Caco-2 (cell line): ENCODE measurements around the gene MACROD2. TPM values are rescaled to one million over a fixed set of nuclear protein-coding genes. Genes with fewer than 3 reads are reported as not detected.

ENCODE experiments used
- BruUV-seq: library from RNA; stranded (reverse); fragments of 400-500 nt; replicated peaks from 2 replicates; lab custom pipeline; 2021; lab: Mats Ljungman, UMichigan
- CTCF ChIA-PET: fragments of 300-600 bp; sonication (Branson Sonifier 250); formaldehyde crosslinking; loops from one replicate; lab custom pipeline; 2022; ENCODE audit warnings: antibody characterized with exemption; lab: Charles Lee
- POLR2A ChIA-PET: fragments of 300-600 bp; sonication (Branson Sonifier 250); formaldehyde crosslinking; loops from one replicate; lab custom pipeline; 2022; ENCODE audit warnings: antibody characterized with exemption; lab: Charles Lee
- DNase-seq, 2 experiments: peaks; one replicate each; pipeline versions ENCODE4 v3.0.0 to v3.0.0-alpha.2; 2020 to 2022
- H3K27me3 ChIP-seq: replicated peaks from 2 replicates; pipeline ENCODE4 v1.6.0; 2011; ENCODE audit warnings: low read length; ENCODE audit not compliant: control insufficient read depth, insufficient read depth
- H3K36me3 ChIP-seq: 2 replicates; pipeline ENCODE4 v1.5.1; 2011; ENCODE audit warnings: low read length; ENCODE audit not compliant: control insufficient read depth, insufficient read depth
- H3K4me1 ChIP-seq: fragments of 250-450 bp; sonication (Bioruptor Pico); 2 replicates; pipeline ENCODE4 v1.5.1; 2020; ENCODE audit warnings: mild to moderate bottlenecking
- H3K4me3 ChIP-seq: 2 replicates; pipeline ENCODE4 v1.5.1; 2011; ENCODE audit warnings: low read depth, mild to moderate bottlenecking, control low read depth, low read length
- H3K9me3 ChIP-seq: fragments of 250-450 bp; sonication (Bioruptor Pico); 2 replicates; pipeline ENCODE4 v1.5.1; 2020; ENCODE audit warnings: mild to moderate bottlenecking, moderate library complexity
- H3K27ac Mint-ChIP-seq: one replicate; pipeline ENCODE4 v1.8.0; 2022; ENCODE audit warnings: mixed read lengths; ENCODE audit not compliant: unreplicated experiment
- H3K27me3 Mint-ChIP-seq: one replicate; pipeline ENCODE4 v1.8.0; 2022; ENCODE audit warnings: mixed read lengths; ENCODE audit not compliant: insufficient read depth, unreplicated experiment
- H3K36me3 Mint-ChIP-seq: one replicate; pipeline ENCODE4 v1.8.0; 2022; ENCODE audit warnings: mild to moderate bottlenecking, mixed read lengths; ENCODE audit not compliant: insufficient read depth, unreplicated experiment
- H3K4me1 Mint-ChIP-seq: one replicate; pipeline ENCODE4 v1.8.0; 2022; ENCODE audit warnings: low read depth, mixed read lengths; ENCODE audit not compliant: unreplicated experiment
- H3K4me3 Mint-ChIP-seq: one replicate; pipeline ENCODE4 v1.8.0; 2022; ENCODE audit warnings: mild to moderate bottlenecking, moderate library complexity, mixed read lengths; ENCODE audit not compliant: unreplicated experiment
- H3K9me3 Mint-ChIP-seq: one replicate; pipeline ENCODE4 v1.8.0; 2022; ENCODE audit warnings: mixed read lengths; ENCODE audit not compliant: unreplicated experiment
- intact Hi-C: fragments of 100-400 bp; cut with micrococcal nuclease; formaldehyde crosslinking; loops from one replicate; pipeline ENCODE4 v1.10.0; 2022; ENCODE audit not compliant: unreplicated experiment
- total RNA-seq: library from RNA; stranded (reverse); gene quantifications from 2 replicates; pipeline ENCODE4 v1.2.3, GENCODE V29; 2022
- TF ChIP-seq, protein P1 (sequence below), 2 experiments: fragments of 200-600 bp in 1 of 2; IDR thresholded peaks; 1 replicate in 1 of 2; 2 replicates in 1 of 2; pipeline versions ENCODE4 v1.5.1 to v1.8.0; 2011 to 2022; ENCODE audit warnings: antibody characterized with exemption in 1 of 2, control low read depth in 1 of 2, inconsistent platforms in 1 of 2, low read depth in 1 of 2, low read length in 1 of 2, mild to moderate bottlenecking in 1 of 2, moderate library complexity in 1 of 2; ENCODE audit not compliant: insufficient read depth in 1 of 2, severe bottlenecking in 1 of 2, unreplicated experiment in 1 of 2

MACROD2 gene
- total RNA-seq, 1 experiment from 2014 or later, result 6.4 TPM

DNA sequence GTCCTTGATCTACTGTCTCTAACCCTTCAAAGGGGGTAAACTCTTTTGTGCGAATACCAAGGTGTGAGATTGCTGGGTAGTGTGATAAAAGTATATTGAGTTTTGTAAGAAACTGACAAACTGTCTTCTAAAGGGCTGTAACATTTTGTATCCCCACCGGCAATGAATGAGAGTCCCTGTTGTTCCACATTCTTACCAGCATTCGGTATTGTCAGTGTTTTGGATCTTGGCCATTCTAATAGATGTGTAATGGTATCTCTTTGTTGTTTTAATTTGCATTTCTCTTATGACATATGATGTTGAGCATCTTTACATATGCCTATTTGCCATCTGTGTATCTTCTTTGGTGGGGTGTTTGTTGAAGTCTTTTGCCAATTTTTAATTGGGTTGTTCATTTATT is 1487.2 kb downstream of the MACROD2 start:
- peaks cover 21% of the 10 kb centered on the region for H3K4me1 Mint-ChIP-seq
- Histone ChIP-seq H3K27me3 (no peaks in the 10 kb centered on the region), H3K36me3 (no peaks in the 10 kb centered on the region), H3K9me3 (0 out of 2 replicates have a peak, but pooled peaks cover 14% of the 10 kb centered on the region), H3K4me1 (peaks cover 31% of the 10 kb centered on the region), H3K4me3 (no peak overlapping the region)
- peaks cover 6% of the 10 kb centered on the region for H3K36me3 Mint-ChIP-seq
- BruUV-seq, result no TSS peak
- CTCF ChIA-PET, result no interaction called here
- intact Hi-C loops, result no loop called here
- H3K27ac Mint-ChIP-seq, result no peak overlapping the region
- TF ChIP-seq, protein P1, sequence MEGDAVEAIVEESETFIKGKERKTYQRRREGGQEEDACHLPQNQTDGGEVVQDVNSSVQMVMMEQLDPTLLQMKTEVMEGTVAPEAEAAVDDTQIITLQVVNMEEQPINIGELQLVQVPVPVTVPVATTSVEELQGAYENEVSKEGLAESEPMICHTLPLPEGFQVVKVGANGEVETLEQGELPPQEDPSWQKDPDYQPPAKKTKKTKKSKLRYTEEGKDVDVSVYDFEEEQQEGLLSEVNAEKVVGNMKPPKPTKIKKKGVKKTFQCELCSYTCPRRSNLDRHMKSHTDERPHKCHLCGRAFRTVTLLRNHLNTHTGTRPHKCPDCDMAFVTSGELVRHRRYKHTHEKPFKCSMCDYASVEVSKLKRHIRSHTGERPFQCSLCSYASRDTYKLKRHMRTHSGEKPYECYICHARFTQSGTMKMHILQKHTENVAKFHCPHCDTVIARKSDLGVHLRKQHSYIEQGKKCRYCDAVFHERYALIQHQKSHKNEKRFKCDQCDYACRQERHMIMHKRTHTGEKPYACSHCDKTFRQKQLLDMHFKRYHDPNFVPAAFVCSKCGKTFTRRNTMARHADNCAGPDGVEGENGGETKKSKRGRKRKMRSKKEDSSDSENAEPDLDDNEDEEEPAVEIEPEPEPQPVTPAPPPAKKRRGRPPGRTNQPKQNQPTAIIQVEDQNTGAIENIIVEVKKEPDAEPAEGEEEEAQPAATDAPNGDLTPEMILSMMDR (IDR thresholded peaks at IDR 0.05; ENCODE audit: insufficient read depth in 1 of 2, low read depth in 1 of 2, low read length in 1 of 2, severe bottlenecking in 1 of 2, unreplicated experiment in 1 of 2), result no peak
- H3K4me3 Mint-ChIP-seq, result no peak overlapping the region
- H3K9me3 Mint-ChIP-seq, result peaks cover 38% of the 10 kb centered on the region
- DNase-seq, result no peak
- H3K27me3 Mint-ChIP-seq, result no peaks in the 10 kb centered on the region
- POLR2A ChIA-PET, result no interaction called here

DNA sequence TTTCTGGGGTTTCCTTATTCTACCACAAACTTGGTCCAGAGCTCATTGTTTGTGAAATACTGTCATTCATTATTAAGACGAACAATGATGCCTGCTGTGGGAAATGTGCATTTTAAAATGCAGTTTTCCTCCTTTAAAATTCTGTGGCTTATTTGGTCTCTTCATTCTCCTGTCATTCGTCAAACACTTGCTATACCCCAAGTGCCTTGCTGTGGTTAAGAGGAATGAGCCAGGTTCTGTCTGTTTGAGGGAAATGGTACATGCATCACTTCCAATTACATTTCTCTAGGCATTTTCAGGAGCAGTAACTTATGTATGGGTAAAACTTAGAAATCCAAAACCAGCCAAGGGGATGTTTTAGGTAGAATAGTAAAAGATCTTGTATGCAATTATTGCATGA is 1490.2 kb downstream of the MACROD2 start:
- ChIA-PET POLR2A (no interaction called here), CTCF (no interaction called here)
- peak overlapping the region; percentile 90 for H3K27ac Mint-ChIP-seq
- no peak overlapping the region for H3K4me3 Mint-ChIP-seq
- DNase-seq, result no peak
- Histone ChIP-seq H3K4me1 (peaks cover 52% of the 10 kb centered on the region), H3K36me3 (no peaks in the 10 kb centered on the region), H3K9me3 (0 out of 2 replicates have a peak, but pooled peaks cover 14% of the 10 kb centered on the region), H3K27me3 (no peaks in the 10 kb centered on the region), H3K4me3 (no peak overlapping the region)
- BruUV-seq, result no TSS peak
- TF ChIP-seq, protein P1 (IDR thresholded peaks at IDR 0.05; ENCODE audit: insufficient read depth in 1 of 2, low read depth in 1 of 2, low read length in 1 of 2, severe bottlenecking in 1 of 2, unreplicated experiment in 1 of 2), result no peak
- intact Hi-C loops, result no loop called here
- no peaks in the 10 kb centered on the region for H3K27me3 Mint-ChIP-seq
- H3K4me1 Mint-ChIP-seq, result peaks cover 41% of the 10 kb centered on the region
- peaks cover 50% of the 10 kb centered on the region for H3K9me3 Mint-ChIP-seq
- H3K36me3 Mint-ChIP-seq, result peaks cover 6% of the 10 kb centered on the region

GRCh38 chr20:15487030-15487429 is 1491.7 kb downstream of the MACROD2 start:
- POLR2A ChIA-PET, result interaction anchor here (0.6 to 1.2 kb wide), 2 partner anchors 12 to 54 kb away, joined by 3 to 6 read pairs; no protein-coding TSS in a partner anchor
- Histone ChIP-seq H3K4me3 (no peak overlapping the region), H3K4me1 (peaks cover 52% of the 10 kb centered on the region), H3K27me3 (no peaks in the 10 kb centered on the region), H3K9me3 (0 out of 2 replicates have a peak, but pooled peaks cover 13% of the 10 kb centered on the region), H3K36me3 (no peaks in the 10 kb centered on the region)
- Mint-ChIP-seq H3K4me1 (peaks cover 41% of the 10 kb centered on the region), H3K27me3 (no peaks in the 10 kb centered on the region), H3K4me3 (peak overlapping the region; percentile 44), H3K27ac (peak overlapping the region; percentile 90), H3K36me3 (peaks cover 10% of the 10 kb centered on the region), H3K9me3 (peaks cover 51% of the 10 kb centered on the region)
- intact Hi-C loops, result loop anchor here (1.0 kb wide), 3 partner anchors 11 to 167 kb away; no protein-coding TSS in a partner anchor
- DNase-seq, result peak; percentile 75 to 81
- TF ChIP-seq, protein P1 (IDR thresholded peaks at IDR 0.05; ENCODE audit: insufficient read depth in 1 of 2, low read depth in 1 of 2, low read length in 1 of 2, severe bottlenecking in 1 of 2, unreplicated experiment in 1 of 2), result no peak
- no TSS peak for BruUV-seq
- CTCF ChIA-PET, result no interaction called here
